Right lung (tissue), 5 donors: ENCODE data around the gene UBAC2. TPM values are rescaled to one million over a fixed set of nuclear protein-coding genes. Genes with fewer than 3 reads are reported as not detected.

ENCODE experiments used
- DNase-seq, 2 donors: peaks; one replicate each; pipeline ENCODE4 v3.0.0-alpha.2; 2013
- polyA plus RNA-seq, 5 donors: library from polyadenylated mRNA; unstranded; fragments of 120-200 nt; gene quantifications; one replicate each; pipeline versions ENCODE4 v1.2.1 to v1.2.3, GENCODE V29; 2013; ENCODE audit warnings: inconsistent platforms in 1 of 5, low replicate concordance in 1 of 5; ENCODE audit not compliant: insufficient read length in 5 of 5, insufficient read depth in 1 of 5

The UBAC2 gene
- polyA plus RNA-seq, 5 donors, result 65.7 to 73.6 (median 69.7) TPM

DNA sequence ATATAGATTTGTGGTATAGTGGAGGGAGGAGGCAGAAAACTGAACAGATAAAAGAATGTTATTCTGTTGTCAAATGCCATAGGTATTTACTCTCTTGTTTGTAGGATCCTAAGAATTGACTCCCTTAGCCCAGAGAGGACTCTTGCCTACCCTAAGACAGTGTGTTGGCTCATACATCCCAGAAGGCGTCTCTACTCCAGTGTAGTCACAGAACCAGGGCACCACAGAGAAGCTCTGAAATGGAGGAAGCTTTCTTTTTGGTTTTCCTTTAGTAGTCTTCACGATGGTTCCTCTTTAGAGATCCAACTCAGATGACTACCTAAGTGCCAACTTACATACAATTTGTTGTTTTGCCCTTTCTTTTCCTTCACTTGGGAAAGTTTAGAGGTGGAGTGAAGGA, 92.5 kb downstream of the UBAC2 start:
- DNase-seq, result no peak

DNA sequence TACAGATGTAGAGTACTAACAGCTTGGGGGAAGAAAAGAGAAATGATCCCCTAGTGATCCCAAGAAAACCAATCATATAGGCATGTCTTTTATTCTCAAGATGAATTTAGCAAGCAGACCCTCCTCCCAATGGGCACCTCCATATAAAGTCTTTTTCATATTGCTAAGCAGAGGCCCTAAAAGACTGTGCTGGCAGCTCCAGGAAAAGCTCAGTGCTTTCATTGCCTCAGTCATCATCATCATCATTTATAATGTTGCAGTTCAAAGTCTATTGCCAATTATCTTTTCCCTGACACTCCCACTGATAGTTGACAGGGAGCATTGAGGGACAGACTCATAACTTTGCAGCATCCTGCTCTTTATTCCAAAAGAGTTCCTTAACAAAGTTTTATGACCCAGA, 93.5 kb downstream of the UBAC2 start:
- DNase-seq, result no peak

DNA sequence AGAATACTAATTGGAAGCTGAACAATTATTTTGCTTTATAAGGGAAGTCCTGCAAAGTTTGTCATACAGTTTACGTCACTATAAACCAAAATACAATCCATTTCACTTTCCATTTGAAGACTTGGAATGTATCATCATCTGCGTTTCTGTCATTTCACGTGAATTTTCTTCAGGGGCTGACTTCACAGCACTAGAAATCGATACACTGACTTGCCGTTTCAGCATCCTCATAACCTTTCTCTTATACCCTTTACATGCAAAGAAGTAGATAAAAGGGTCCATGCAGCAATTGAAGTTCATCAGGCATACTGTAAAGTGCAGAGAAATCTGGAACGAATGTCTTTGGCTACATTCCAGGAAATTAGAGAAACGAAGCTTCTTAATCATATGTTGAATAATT, 94.3 kb downstream of the UBAC2 start:
- DNase-seq, result no peak

- DNase-seq, result no peak
Measured at GRCh38 chr13:99295488-99296252, 95.0 kb downstream of the UBAC2 start.

GRCh38 chr13:99296398-99296797, 95.7 kb downstream of the UBAC2 start:
- no peak for DNase-seq

DNA sequence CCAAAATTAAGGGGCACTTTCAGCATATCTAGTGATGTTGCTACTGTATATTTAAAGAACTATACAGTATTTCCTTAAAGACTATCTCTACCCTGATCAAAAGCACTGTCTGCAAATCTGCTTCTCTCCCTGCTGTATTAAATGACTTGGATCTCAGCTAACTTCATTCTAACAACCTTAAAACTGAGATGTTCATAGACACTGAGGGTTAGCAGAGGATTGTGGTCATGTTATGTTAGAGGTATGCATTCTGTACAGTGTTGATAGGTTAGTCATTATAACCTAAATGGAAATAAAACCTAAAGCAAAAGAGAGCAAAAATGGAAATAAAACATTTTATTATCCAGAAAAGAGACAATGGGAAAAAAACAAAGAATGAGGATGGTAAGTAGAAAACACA, 96.7 kb downstream of the UBAC2 start:
- DNase-seq, result no peak

DNA sequence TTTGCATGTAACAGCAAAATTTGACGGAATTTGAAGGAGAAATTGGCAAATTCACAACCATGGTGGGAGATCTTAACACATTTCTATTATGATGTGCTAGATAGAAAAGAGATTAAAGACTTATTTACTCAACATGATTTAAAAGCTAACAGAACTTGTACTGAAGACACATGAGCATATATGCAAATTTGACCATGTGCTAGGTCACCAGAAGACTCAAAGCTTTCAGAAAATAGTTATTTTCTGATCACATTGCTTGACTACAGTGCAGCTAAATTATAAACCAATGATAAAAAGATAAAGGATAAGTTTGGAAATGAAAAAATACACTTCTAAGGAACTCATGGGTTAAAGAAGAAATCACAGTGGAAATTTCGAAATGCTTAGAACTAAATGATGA, 97.4 kb downstream of the UBAC2 start:
- DNase-seq, result no peak

DNA sequence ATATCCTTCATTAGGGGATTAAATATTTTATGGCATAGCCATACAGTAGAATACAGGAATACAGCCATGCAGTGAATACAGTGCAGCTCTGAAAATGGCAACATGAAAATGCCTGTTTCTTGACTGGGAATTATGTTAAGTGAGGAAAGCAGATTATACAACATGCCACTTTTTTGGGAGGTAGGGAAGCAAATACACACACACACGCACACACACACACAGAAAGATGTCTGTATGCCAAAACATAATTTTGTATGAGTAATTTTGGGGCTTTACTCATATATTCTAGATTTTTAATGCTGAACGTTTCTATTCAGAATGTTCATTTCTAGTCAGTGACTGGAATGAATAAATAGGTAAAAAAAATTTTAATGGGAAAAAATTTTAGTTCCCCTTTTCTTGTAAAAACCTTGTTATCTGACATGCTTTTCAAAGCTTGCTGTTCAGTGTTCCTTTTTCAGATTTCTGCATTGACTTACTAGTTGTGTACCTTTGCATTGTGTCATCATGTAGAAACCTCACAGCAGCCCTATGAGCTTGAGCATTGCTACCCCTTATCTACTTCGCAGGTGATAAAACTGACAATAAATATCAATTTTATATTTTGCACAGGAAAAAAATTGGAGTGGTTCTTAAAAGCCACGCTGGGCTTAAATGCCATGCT, 98.7 kb downstream of the UBAC2 start:
- DNase-seq, result no peak

GRCh38 chr13:99299920-99300341, 99.3 kb downstream of the UBAC2 start:
- DNase-seq, result no peak

DNA sequence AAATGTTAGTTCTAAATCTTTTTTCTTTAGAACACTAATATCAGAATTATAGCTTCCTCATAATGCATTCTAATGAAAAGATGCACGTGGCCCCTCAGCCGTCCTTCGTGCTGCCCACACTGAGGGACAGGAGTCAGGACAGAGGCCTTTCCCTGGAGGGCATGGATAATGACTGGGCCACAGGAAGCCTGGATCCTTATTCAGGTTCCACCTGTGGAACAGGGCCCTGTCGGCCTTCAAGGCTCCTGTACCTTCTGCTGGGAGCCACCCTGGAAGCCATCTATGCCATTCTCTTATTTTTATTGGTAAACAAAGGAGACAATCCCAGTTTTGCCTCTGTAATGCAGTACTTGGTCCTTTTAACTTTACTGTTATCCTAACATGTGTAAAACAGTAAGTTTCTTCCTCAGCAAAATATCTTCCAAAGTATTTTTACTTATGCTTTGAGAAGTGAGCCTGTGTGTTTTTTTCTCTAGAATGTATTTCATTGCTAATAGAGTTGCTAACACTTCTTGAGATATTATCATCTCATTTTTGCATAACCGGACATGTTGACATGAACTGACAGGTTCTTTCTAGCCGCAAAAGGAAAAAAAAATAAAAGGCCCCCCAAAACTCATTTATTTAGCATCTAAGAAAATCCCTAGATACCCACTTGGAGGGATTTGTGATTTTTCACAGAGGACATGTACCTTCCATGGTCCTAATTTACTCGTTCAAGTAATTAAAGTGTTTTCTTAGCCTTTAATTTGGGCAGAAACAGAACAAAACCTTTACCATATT, 100.6 kb downstream of the UBAC2 start:
- no peak for DNase-seq

DNA sequence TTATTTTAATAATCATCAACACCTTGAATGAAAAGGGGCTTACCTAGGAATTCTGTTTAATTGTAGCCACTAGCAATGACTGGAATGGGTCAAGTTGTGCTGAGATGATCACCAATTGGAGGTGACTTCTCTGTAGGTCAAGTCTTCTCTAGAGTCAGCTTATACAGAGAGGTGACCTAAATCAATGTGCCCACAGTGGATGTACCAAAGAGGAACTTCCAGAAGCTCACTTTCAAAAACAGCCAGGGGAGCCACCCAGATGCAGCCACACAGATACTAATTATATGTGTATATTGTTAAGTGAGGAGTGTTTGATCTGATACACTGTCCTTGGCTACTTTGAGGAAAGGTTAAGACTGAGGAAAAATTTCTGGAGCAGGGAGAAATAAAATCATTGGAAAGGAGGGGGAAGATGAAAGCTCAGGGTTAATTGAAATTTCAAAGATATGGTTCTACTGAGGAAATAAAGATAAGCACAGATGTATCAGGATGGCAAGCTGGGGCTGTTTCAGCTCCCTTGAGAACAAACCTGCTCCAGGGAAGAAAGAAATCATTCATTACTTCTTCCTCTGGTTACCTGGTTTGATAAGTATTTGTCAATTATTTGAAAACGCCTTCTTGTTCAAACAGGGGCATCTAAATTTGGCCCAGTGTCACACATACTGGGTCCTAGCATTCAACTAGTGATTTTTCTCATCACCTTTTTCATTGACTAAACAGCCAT, 101.4 kb downstream of the UBAC2 start:
- DNase-seq, result no peak

- no peak for DNase-seq
Measured at GRCh38 chr13:99302637-99303505, 102.2 kb downstream of the UBAC2 start.

DNA sequence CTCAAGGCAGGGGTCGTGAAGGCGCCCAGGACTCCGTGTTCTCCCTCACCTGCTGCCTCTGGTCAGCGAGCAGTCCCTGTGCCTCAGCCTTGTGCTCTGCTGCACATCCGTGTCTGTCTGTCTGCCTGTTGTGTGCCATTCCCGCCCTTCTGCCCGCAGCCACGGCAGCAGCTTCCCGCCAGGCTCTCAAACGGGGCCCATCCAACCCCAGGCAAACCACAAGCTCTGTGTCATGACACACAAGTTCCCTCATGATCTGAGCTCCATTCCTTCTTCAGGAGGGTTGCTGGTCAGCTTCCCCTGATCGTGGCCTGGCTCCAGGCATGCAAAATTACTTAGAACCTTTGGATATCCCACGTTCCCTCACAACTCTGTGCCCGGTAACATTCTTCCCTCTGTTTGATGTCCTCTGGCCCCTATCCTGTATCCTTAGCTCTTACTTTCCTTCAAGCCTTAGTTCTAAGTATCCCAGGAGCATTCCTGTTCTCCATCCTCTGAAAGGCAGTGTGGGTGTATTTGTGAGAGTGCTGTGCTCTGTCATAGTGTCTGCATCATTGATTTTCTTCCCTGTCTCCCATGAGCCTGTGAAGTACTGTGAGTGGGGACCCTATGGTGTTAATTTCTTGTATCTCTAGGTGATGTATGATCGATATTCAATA, 103.3 kb downstream of the UBAC2 start:
- no peak for DNase-seq

- no peak for DNase-seq
Measured at GRCh38 chr13:99304541-99304940, 103.9 kb downstream of the UBAC2 start.

DNA sequence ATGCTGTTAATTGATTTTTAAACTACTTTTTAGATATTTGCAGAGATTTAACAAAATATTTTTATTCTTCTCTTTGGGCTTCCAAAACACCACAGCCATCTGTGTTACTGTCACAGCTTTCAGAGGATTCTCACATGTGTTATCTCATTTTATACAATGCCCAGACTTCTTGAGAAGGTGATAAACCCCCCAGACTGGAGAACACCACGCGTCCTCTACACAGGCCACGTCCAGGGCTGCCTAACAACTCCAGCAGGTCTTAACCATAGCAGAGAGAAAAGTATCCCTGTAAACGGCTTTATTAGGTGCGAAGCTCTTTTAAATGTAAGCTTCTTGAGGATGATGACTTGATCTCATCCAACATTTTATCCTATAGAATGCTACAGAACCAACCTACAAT, 104.5 kb downstream of the UBAC2 start:
- no peak for DNase-seq

DNA sequence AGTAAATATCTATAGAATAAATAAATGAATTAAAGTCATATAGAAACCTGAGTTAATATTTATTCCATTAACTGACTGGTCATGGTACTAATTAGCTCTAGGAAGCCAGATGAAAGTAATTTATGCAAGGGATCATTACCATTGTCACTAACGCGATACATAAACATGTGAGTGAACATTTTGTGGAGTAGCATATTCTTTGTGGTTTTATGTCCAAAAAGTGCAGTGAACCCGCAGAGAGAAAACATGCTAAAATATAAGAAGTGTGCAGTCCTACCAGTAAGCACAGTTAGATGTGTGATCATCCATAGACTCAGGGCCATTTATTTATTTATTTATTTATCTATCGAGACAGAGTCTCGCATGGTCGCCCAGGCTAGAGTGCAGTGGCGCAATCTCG, 104.9 kb downstream of the UBAC2 start:
- no peak for DNase-seq

DNA sequence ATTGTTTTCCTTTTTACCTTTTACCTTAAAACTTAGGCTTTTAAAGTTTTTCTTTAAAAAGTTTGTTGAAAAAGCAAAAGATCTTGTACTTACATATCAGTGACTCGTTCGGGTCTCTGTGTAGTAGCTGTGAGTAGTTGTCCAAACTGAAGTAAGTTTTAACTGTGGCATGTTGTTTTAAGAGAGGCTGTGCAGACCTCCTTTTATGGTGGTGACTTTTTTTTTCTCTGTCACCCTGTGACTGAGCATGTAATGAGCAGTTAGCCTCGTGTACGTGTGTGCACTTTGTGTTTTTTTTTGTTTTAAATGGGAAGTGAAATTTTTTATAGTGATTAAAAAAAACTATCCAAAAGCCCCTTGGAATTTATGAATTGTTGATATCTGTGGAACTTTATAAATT, 106.6 kb downstream of the UBAC2 start, which contains the start of gene GPR183:
TSS of gene GPR183 (minus strand) at position 153 of the 400 bp plus-strand sequence. CDS start 11,254 bp downstream, outside the sequence.
- DNase-seq, result no peak

GRCh38 chr13:99307648-99308339, 107.1 kb downstream of the UBAC2 start:
- no peak for DNase-seq

- no peak for DNase-seq
Measured at GRCh38 chr13:99308471-99309087, 107.9 kb downstream of the UBAC2 start.
